ENCODE measurements around the gene FLT3.
"Not testable (repeated sequence)": the region's sequence is repeated elsewhere in the genome, so short reads cannot be mapped to it uniquely, and the experiment has no call there.

The FLT3 gene

DNA sequence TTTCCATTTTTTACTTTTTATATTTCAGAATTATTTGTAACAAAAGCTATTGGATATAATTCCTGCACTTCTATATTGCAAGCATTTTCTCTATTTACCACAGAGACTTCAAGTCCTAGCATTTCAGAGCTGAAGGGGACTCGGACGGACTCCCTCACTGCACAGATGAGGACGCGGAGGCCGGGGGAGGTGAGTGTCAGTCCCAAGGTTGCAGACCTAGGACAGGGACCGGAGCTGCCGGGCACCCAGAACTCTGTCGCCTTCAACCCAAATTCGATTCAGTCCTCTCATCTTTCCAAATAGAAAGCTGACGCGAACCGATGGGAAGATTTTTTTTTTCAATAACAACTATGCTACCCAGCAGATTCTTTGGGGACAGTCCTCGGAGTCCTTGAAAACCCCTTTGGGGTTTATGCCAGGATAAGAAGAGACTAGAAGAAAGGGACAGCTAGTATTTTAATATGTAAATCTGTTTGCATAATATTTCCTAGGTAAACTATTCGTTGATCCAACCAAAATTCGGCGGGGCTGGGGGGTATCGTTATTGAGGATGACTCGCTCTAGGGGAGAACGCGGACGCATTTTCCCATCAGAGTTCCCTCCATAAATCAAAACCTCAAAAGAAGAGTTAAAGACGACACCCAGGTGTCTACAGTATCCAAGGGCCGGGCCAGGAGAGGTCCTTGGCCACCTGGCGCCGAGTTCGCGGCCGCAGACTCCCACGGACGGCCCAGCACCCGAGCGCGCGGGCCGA lies 803 bp downstream of the FLT3 start:
- no peak for DNase-seq

DNA sequence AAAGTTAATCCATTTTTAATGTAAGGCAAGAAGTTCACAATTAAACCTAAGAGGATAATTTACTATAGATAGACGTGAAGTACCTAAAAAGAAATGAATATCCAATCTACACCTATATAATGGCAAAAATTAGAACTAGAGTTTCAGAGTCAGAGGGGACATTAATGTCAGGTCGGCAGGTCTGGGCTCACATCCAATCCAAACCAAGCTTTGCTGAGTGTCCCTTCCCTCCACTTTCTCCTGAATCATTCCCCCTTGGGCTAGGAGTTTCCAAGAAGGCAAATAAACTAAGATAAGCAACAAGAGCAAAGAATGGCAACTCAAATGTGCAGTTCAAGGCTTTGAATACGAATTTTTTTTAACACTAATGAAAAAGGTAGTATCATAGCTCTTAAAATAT lies 2.9 kb downstream of the FLT3 start:
- DNase-seq = no peak

DNA sequence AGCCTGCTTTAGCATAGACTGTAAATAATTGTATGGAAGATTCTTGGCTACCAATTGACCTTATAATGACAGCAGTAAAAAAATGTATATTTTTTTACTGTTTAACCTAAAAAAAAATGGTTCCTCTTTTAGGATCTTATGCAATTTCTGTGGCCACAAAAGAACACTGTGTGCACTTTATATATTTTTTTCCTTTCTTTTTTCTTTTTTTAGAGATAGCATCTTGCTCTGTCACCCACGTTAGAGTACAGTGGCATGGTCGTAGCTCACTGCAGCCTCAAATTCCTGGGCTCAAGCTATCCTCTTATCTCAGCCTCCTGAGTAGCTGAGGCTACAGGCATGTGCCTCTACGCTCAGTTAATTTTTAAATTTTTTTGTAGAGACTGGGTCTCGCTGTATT lies 6.1 kb downstream of the FLT3 start:
- DNase-seq = no peak

DNA sequence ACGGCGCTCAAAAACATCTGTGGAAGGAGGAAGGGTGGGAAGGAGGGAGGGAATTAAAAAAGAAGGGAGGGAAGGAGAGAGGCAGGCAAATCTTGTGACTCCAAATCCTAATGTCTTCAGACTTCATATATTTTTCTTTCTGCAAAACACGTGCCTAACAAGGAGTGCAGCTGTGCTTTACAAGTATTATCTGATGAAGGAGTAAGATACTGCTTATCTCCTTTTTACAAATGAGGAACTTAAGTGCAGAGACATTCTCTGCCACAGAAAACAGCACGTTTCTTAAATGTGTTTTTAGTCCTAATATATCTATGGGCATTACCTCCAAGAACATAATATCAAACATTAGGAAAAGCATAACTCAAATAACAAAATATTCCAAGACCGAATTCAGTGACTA lies 6.5 kb downstream of the FLT3 start:
- no peak for DNase-seq

DNA sequence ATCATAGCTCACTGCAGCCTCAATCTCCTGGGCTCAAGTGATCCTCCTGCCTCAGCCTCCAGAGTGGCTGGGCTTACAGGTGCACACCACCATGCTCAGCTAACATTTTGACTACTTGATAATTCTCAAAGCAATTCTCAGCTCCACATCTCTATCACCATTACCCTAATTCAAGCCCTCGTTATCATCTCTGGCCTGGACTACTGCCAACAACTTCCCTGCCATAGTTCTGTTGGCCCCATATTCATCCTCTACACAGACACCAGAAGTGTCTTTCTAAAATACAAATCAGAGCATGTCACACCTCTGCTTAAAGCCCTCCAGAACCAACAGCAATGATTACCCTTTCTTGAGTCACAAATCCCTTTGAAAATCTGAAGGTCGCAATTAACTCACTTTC lies 7.9 kb downstream of the FLT3 start:
- no peak for DNase-seq

DNA sequence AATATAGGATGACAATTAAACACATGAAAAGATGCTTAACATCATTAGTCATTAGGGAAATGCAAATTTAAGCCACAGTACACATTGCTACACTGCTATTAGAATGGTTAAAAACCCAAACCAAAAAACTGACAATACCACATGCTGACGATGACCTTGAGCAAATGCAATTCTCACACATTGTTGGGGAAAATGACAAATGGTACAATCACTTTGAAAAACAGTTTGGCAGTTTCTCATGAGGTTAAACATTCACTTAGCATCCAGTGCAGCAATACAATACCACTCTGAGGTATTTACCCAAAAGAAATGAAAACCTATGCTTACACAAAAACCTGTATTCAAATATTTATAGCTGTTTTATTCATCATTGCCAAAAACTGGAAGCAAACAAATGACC lies 11.3 kb downstream of the FLT3 start:
- no peak for DNase-seq

DNA sequence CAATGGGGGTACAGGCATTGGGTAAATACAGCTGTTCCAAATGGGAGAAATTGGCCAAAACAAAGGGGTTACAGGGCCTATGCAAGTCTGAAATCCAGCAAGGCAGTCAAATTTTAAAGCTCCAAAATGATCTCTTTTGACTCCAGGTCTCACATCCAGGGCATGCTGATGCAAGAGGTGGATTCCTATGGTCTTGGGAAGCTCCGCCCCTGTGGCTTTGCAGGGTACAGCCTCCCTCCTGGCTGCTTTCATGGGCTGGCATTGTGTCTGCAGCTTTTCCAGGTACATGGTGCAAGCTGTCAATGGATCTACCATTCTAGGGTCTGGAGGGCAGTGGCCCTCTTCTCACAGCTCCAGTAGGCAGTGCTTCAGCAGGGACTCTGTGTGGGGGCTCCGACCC lies 22.6 kb downstream of the FLT3 start:
- not testable (repeated sequence) for DNase-seq

DNA sequence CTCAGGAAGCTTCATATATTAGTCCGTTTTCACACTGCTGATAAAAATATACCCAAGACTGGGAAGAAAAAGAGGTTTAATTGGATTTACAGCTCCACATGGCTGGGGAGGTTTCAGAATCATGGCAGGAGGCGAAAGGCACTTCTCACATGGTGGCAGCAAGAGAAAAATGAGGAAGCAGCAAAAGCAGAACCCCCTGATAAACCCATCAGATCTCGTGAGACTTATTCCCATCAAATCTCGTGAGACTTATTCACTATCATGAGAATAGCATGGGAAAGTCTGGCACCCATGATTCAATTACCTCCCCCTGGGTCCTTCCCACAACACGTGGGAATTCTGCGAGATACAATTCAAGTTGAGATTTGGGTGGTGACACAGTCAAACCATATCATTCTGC lies 23.1 kb downstream of the FLT3 start:
- DNase-seq = no peak

DNA sequence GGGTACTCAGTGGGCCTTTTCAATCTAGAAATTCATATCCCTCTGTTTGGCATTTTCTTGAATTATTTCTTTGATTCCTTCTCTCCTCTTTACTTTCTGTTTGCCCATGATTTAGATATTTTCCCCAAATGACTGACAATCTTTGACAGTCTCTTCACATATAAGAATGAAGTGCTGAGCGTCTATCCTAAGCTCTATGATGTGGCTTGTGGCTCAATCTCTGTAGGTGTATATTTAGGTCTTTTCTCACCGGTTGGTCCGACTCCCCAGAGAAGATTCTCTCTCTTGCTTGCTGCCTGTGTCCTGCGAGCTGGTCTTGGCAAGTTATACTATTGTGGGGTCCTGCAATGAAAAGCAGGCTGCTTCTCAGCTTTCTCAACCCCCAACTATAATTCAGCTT lies 29.0 kb downstream of the FLT3 start:
- DNase-seq = no peak

DNA sequence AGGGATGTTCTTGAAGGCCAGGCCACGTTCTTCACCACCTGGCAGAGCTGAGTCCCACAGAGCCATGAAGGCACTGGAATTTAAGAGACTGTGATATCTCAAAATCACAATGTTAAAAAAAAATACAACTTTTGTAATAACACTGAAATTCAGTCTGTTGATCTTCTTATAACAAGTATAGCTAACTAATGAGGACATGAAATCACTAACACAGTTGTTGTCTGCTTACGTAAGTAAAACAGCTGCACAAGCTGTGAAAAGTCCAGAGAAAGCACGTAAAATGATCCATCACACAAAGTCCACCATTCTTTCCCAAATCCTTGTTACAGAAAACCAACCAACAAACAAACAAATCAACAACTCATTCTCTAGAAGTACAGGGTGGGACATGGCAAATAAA lies 32.9 kb downstream of the FLT3 start:
- DNase-seq = no peak

DNA sequence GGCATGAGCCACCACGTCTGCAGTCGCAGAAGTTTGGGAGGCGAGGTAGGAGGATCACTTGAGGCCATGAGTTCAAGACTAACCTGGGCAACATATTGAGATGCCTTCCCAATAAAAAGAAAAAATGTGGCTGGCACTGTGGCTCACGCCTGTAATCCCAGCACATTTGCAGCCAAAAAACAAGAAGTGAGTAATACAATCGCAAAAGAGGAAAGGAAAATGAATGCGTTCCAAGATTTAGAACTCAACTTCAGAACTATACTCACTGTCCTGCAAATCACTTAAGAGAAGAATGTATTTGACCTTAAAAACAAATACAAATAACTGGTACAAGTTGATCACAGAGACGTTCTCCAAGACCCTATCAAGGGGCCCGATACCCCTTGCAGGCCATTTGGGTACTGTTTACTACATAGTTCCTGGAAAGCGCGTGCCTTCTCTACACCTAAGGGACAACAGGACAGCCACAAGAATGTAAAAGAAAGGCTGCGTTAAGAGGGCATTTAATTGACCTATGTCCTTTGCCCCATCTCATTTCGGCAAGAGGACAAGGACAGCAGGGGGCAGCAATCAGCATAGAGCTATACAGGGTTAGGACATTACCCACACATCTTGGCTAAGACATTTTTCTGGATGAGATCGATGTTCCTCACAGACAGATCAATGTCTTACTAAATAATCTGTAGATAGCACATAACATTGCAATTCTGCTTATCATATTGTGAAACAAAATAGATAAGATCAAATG lies 41.3 kb downstream of the FLT3 start:
- DNase-seq = peak; percentile 23

DNA sequence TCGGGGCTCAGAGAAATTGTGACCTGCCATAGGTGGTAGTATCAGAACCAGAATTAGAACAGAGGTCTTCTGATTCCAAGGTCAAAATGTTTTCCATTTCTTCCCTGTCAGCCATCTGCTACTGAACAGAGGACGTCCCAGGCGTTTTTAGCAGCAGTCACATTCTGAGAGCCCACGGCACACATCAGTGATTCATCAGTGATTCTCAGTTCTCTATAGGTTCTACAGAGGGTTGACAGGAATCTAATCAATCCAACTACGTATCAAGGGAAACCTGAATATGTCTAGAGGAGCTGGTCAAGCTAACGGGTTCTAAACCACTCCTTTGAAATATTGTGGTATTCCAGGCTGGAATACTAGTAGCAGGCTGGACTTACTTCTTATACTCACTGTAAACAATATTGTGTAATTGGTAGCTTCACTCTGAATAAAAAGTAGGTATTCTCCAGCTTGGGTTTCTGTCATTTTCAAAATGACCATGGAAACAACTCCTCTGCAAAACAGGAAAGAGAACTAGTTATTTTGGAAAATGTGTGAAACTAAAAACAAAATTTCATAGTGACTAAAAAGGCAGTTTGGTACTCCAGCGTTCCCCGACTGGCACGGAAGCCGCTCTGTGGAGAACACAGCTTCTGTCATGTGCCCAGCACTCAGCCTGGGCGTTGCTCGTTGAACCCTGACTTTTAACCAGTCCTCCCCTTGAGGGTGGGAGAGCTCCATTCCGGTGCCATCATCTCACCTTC lies 43.2 kb downstream of the FLT3 start:
- DNase-seq = no peak

DNA sequence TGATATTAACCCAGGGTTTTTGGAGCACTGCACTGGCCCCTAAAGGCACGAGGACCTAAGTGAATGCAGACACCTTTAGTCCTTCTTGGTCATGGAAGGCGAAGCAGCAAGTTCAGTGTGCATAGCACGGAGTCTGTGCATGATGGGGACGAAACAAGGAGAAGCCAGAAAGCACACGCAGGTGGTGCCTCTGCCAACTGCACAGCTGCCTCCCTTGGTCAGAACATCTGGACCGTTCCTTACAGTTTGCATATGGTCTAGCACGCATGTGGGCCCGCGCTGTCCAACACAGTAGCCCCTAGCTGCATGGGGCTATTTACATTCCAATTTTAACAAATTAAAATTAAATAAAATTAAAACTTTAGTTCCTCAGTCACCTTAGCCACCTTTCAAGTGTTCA lies 44.0 kb downstream of the FLT3 start:
- no peak for DNase-seq

DNA sequence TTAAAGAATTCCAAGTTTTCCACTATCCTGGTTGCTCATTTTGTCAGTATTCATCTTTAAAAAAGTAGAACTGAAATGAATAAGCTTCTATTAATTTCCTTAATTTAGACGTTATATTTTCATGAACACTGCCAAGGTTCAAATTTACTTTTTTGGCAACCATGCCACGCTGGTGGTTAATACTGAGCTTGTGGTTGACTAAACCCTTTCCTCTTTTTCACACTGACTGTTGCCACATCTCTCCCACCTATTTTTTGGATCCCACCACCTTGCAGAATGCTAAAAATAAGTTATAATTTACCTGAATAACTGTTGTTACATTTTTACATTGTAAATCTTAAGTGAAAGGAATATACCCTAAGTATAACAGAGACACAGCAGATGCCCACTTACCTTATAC lies 45.0 kb downstream of the FLT3 start:
- DNase-seq = no peak

DNA sequence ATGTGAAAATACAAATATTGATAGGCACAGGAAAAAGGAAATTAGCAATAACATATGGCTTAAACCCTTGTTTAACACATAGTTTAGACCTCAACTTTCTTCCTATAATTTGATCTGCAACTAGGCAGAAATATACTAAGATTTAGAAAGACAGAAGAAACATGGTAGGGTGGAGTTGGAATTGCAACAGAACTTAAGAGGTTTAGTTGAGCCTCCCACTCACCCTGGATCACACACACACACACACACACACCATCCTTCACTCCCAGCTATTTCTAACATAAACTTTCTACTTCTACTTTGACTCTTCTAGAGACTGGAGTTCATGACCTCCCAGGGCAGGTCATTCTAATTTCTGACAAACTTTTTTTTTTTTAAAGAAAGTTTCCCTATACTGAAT lies 47.4 kb downstream of the FLT3 start:
- DNase-seq = no peak

DNA sequence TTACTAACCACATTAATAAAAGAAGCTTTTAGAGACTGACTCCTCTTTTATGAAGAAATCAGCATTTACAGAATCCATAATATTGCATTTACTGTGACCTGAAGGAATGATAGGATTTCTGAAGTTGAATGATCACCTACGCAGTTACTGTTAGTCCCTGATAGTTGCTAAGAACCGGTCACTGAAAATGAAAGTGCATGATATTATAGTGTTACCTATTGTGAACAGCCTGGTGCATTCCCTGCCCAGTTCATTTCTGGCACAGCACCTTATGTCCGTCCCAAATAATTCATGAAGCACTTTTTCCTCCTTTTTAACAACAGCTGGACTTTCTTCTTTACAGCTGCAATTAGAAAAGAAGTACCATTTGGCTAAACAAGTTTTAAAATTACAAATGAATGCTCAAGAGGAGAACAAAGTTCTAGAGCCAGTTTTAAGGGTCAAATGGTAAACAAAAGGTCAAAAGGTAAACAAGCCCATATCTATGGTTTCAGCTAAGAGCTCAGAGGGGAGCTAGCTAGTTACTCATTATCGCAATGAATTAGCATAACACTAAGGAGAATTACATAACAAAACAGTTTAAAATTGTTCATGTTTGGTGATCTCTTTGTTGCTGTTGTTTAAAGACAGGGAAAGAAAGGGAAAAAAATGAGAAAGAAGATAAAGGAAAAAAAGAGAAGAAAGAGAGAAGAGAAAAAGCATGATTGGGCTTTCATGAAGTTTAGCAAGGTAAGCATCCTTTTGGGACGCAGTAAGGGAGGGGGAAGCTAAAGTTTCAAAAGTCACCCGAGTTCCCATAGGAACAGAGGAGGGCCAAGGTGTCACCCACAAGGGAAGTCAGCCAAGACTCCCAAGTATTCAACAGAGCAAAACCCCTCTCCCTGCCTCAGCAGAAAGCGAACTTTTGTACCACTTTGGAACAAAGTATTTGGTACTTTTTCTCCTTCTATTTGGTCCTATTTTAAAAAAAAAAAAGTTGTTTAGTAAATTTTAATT lies 50.2 kb downstream of the FLT3 start:
- no peak for DNase-seq

DNA sequence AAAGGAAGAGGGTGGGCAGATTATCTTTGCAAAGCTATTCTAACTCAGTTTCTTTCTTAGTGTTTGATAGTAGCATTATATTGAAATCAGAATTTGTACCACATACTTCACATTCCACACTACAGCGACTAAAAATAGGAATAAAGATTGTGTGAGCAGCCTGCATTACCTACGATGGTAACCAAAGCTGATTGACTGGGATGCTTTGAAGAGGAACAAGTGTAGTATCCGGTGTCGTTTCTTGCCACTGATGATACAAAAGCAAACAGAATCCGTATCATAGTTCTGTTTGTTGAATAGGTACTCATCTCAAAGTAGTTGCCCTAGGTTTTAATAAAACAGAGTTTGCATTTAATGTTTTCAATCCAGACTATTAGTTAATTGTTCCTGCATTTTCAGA lies 51.2 kb downstream of the FLT3 start:
- DNase-seq = no peak

DNA sequence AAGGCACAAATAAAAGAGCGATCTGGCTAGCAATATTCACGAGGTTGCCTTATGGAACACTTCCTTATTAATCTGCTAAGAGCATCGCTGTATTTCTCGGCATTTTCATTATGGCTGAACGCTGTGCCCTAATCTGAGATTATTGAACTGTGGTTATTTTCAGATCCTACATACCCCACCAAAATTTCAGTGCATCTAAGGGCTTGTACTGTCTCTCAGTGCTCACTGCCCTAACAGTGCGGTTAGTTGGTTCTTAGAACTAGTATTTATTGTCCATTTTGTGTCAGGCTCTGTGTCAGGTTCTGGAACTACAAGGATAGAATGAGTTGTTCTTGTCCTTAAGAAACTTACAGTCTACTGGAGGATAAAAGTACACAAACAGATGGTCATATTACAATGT lies 51.6 kb downstream of the FLT3 start:
- DNase-seq = no peak

DNA sequence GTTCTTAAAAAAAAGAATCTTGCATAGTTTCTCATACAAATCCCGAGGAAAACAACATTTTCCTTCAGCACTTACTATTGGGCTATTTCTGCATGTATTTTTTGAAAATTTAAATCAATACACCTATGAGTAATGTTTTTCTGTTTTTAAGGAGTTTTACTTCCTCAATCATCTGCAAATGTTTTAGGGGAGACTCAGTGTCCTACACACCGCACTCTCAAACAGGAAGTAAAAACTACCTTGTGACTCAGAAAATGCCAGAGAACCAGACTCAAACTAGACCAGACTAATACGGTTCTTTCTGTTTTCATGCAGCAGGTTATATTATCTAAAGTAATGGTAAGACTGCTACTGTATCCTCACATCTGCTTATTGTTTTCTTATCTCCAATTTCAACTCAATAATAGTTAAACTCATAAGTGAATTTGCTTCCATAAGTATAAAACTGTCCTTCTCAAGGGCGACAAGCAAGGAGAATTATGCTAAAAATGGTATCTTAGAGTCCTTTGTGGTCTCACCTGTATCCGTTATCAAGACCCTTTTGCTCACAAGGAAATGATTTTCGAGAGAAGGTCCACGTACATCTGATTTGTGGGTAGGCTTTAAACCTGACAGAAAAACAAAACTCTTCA lies 52.5 kb downstream of the FLT3 start:
- DNase-seq = no peak

DNA sequence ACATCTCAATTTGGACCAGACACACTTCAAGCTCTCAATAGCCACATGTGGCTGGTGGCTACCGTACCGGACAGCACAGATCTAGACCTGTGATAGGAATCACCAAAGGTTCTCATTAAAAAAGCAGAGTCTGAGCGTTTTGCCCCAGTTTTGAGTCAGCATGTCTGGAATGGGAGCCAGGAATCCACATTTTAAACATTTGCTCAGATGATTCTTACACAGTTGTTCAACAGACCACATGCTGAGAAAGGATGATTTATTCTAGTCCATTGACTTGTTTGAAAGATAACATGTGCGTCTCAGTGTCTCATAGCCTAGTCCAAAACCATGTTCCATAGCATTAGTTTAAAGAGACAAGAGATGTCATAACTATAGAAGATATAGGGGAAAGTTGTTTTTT lies 53.4 kb downstream of the FLT3 start:
- peak; percentile 71 for DNase-seq

DNA sequence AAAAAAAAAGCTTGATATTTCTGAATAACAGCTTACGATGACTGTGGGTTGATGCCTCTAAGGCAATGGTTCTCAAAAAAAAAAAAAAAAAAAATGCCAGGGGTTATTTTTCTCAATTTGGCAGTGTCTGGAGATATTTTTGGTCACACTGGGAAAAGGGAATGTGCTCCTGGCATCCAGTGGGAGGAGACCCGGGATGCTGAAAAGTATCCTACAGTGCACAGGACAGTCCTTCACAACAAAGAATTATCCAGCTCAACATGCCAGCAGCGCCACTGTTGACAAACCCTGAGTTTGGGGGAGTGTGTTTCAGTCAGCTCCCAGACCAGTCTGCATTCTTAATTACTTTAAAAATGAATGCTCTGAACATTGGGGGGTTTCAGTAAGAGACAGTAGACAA lies 54.5 kb downstream of the FLT3 start:
- DNase-seq = peak; percentile 42

DNA sequence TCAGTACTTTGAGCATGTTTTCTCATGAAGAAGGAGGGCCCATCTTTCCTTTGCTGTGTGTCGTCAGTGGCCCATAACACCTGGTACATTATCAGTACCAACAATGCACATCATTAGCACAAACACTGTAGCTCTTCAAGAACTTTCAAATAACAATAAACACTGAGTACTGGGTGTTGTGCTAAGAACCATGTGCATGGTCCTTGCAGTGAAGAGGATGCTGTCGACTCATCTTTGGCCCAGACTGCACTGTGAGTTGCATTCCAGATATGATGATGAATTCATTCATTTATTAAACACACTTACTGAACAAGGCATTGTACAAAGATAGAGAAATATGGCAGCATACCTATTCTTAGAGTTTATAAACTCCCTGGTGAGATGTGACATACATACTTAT lies 55.8 kb downstream of the FLT3 start:
- DNase-seq = no peak
